Measurements from ENCODE around the gene SNTA1.
"Not testable (repeated sequence)": the region's sequence is repeated elsewhere in the genome, so short reads cannot be mapped to it uniquely, and the experiment has no call there.

The SNTA1 gene

DNA sequence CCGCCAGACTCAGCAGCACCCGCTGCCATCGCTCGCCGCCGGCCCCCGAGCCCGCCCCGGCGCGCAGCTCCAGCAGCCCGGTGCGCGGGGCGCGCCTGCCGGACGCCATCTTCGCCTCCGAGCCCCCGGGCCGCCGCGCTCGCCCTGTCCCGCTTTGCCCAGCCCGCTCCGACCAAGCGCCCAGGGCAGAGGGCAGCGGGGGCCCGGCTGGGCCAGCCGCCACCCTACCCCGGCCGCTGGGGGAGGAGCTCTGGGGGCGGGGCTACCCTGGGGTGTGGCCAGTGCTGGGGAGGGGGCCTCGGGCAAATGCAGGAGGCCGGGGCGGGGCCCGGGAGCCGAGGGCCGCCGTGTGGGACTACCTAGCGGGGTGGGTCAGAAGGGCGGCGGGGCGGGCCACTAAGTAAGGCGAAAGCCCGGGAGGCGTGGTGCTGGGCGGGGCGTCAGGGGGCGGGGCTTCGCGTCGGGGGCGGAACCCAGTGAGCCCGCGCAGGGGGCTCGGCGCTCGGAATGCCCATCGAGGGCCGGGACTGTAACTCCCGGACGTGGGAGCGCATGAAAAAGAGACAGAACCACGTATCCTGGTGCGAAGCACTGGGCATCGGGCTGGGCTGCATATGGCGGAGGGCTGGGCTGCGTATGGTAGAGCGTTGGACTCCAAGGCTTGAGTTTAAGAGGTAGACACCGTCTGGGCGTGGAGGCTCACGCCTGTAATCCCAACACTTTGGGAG lies at the start of gene SNTA1:
Gene SNTA1, minus strand, starts transcription at position 252 of the 728 bp plus-strand sequence. Its CDS starts 143 bp downstream, at position 109.
- peak; percentile 84 for DNase-seq (ENCODE audit: low read depth)

DNA sequence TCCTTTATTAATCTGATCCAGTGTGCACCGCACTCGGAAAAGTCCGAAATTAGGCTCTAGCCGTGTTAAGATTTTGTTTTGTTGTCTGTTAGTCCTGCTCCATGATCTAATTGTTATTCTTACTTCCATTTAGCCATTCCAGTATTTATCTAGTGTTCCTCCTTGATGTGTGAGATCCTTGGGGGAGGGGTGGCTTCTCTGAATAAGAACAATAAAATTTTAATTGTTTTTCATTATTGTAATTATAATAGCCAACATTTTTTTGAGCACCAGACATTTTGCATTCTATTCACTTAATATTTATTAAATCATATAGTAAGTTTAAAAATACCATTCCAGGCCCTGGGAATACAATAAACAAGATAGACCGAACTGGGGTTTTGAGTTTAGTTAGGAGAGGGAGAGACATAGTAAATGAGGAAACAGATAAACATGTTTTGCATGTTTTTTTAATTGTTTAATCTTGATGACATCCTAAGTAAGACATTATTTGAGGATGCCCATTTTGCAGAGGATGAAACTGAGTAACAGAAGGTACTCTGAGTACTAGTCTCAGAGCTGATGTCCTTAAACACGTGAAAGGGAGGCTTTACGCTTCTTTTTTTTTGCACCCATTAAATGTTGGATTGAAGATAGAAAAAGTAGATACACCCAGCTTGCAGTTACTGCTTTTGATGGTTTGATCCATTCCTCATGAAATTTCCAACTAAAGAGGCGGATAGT lies 47.5 kb upstream of the SNTA1 start:
- peak; percentile 13 for DNase-seq (ENCODE audit: low read depth)

DNA sequence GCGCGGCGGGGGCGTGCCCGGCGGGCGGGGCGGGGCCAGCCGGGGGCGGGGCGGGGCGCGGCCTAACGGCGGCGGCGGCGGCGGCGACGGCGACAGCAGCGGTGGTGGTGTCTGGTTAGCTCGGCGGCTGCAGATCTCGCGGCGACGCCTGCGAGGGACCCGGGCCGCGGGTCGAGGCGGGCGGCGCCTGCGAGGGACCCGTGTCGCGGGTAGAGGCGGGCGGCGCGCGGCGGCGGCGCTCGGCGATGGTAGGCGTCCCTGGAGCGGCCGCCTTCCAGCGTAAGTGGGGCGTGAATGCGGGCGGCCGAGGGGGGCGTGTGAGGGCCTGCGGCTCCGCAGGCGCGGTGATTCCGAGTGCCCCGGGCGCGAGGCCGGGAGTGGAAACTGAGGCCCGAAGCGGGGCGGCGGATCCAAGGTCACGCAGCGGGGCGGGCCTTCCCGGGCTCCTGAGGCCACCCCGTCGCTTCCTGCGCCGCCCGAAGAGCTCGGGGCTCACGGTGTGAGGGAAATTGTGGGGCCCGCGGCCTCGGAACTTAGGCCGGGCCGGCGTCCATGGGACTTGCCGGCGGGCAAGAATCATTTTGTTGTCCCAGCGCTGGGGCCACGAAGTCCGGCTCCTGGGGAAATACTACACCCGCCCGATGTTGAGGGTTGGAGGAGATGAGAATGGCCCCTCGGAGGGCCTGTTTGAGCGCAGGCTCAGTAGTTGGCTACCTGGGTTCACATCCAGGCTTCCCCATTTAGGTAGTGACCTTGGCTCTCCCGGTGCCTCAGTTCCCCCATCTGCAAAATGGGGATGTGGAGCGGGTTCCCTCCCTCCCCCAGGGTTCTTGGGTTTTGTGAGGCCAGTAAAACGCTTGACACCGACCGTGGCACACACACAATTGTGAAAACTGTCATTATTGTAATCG lies 46.7 kb upstream of the SNTA1 start, which contains the start of gene CBFA2T2:
Gene CBFA2T2, plus strand, starts transcription at position 74 of the 911 bp plus-strand sequence. Its CDS starts 172 bp downstream, at position 246.
- DNase-seq (ENCODE audit: low read depth) = no peak

DNA sequence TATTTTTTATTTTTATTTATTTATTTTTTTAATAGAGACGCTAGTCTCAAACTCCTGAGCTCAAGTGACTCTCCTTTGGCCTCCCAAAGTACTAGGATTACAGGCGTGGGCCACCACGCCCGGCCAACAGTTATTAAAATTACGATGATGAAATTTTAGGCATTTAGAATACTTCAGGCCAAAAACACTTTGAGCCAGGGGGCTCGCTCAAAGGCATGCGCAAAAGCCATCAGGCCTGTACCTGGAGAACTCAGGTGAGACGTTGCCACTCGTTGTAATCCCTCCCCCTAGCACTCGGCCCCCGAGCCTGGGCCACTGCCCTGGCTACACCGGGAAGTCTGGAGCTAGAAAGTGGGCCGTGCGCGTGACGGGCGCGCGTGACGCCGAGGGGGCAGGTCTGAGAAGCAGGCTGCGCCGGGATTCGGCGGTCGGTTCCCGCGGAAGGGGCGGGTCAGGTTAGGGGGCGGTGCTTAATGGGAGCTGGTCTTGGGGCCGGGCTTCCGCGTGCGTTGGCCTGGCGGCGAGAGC lies 46.0 kb upstream of the SNTA1 start:
- DNase-seq (ENCODE audit: low read depth) = peak; percentile 97

DNA sequence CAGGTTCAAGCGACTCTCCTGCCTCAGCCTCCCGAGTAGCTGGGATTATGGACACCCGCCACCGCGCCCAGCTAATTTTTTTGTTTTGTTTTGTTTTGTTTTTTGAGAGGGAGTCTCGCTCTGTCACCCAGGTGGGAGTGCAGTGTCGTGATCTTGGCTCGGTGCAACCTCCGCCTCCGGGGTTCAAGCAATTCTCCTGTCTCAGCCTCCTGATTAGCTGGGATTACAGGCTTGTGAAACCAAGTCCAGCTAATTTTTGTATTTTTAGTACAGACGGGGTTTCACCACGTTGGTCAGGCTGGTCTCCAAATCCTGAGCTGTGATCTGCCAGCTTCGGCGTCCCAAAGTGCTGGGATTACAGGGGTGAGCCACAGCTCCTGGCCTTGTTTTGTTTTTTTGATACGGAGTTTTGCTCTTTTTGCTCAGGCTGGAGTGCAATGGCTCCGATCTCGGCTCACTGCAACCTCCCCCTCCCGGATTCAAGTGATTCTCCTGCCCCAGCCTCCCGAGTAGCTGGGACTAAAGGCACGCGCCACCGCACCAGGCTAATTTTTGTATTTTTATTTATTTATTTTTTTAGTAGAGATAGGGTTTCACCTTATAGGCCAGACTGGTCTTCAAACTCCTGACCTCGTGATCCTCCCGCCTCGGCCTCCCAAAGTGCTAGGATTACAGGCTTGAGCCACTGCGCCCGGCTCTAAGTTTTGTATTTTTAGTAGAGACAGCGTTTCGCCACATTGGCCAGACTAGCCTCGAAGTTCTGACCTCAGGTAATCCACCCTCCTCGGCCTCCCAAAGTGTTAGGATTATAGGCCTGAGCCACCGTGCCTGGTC lies 45.3 kb upstream of the SNTA1 start:
- DNase-seq (ENCODE audit: low read depth) = not testable (repeated sequence)

DNA sequence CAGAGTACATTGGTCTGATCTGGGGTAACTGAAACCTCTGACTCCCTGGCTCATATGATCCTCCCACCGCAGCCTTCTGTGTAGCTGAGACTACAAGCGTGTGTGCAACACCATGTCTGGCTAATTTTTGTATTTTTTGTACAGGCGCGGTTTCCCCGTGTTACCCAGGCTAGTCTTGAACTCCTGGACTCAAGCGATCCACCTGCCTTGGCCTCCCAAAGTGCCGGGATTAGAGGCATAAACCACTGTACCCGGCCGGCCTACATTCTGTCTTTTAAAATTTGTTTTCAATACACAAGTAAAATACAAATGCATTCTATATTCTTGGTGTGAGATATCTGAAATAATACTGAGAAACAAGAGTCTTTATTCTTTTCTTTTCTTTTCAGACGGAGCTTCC lies 44.6 kb upstream of the SNTA1 start:
- DNase-seq (ENCODE audit: low read depth) = no peak

DNA sequence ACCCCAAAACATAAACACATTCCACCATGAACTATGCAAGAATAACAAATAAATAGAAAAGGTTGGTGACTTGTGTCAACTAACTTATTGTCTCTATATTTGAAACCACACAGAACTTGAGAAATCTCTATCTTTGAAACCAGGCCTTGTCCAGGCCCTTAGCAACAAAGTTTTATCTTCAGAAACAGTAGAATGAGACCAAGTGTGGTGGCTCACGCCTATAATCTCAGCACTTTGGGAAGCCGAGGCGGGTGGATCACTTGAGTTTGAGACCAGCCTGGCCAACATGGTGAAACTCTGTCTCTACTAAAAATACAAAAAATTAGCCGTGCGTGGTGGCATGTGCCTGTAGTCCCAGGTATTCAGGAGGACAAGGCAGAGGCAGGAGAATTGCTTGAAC lies 39.6 kb upstream of the SNTA1 start:
- DNase-seq (ENCODE audit: low read depth) = not testable (repeated sequence)

DNA sequence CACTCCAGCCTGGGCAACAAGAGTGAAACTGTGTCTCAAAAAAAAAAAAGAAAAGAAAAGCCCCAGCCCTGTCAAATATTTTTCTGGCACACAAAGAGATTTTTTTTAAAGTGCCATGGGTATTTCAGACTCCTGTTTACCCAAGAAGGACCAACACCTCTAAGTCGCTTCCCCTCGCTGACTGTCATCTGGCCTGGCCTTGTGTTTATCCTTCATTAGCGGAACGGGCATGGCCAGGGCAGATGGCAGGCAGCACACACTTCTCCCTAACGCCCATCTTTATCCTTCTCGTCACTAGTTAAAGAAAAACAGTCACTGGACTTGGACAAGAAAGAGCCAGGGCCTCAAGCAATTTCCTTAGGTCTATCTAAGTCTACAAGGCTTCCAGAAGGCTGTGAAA lies 39.0 kb upstream of the SNTA1 start:
- no peak for DNase-seq (ENCODE audit: low read depth)

DNA sequence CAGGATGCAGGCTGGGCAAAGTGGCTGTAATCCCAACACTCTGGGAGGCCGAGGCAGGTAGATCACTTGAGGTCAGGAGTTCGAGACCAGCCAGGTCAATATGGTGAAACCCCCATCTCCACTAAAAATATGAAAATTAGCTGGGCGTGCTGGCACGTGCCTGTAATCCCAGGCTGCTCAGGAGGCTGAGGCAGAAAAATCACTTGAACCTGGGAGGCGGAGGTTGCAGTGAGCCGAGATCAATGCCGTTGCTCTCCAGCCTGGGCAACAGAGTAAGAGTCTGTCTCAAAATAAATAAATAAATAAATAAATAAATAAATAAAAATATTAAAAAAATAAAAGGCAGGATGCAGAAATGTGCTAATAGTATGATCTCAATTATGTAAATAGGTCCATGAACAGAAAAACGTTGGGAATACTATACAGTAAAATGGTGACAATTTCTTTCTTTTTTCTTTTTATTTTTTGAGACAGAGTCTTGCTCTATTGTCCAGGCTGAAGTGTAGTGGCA lies 37.9 kb upstream of the SNTA1 start:
- DNase-seq (ENCODE audit: low read depth) = no peak

DNA sequence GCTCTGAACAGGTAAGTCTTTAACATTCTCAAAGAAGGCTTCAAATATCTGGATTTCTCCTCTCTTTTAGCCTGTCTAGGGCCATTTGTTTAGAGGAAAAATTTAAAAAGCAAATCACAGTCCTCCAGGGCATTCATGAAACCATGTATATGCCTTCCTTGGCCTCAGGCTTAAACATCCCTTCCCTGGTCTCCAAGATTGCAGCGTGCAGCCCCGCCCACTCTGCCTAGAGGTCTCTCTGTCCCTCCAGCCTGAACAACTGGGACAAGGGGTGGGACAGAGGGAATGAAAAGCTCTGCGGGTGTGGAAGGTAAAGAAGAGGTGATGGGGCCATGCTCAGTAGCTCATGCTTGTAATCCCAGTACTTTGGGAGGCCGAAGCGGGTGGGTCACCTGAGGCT lies 36.5 kb upstream of the SNTA1 start:
- DNase-seq (ENCODE audit: low read depth) = no peak

DNA sequence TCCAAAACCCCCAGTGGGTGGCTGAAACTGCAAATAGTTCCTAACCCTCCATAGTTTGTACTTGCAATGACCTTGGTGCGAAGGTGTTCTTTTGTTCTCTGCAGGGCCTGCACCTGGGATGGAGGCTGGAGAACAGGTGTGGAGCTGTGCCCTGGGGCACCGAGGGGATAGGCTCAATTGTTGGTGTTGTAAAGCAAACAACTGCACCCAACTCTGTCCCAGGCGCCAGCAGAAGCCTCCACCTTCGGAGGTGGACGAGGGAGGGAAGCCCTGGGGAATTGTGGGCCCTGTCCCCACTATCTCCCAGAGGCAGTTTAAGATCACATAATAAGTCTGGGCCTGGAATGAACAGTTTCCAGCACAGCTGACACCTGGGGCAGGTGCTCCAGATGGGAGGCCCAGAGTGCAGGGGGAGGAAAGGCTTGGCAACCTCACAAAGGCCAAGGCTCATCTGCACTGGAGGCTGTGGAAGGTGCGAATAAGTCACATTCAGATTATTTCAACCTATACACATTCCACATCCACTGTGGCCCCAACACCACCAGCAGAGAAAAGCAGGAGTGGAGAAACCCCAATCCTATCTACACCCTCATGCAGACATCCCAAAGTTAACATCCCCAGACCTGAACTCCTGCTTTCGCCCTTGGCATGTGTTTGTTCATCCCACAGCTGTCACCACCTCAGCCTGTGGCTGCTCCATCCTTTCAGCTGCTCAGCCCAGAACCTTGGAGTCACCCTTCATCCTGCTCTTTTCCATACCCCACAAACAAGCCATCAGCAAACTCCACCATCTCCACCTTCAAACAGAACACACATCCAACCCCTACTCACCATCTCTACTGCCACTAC lies 34.0 kb upstream of the SNTA1 start:
- DNase-seq (ENCODE audit: low read depth) = no peak

DNA sequence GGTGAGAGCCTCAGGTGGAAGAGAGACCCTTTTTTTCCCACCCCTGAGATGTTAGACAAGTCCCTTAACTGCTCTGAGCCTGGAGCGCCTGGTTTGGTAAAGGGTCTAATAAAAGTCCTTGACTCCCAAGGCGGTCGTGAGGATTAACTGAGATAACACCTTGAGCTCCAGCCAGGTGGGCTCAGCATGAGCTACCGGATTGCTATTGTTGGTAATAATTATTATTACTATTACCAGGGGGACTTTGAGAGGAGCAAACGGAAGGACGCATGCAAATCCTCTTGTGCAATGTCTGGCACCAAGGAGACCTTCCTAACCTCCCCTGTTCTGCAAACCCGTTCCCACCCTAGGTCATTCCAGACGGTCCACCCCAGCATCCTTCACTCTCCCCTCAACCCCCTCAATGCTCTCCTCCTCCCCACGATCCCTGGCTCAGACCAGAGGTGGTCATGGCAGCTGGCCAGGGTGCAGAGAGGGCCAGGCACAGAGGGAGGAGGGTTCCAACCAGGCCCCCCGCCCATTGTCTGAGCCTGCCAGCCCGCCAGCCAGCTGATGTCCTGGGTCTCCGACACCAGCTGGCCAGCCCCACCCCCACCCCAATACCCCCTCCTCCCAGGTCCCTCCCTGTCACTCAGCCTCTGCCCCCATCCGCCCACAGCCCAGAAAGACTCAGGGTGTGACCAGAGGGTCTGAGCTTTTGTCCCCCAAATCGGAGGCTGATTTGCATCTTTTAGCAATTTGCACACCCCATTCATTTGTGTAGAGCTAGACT lies 32.0 kb upstream of the SNTA1 start:
- no peak for DNase-seq (ENCODE audit: low read depth)

DNA sequence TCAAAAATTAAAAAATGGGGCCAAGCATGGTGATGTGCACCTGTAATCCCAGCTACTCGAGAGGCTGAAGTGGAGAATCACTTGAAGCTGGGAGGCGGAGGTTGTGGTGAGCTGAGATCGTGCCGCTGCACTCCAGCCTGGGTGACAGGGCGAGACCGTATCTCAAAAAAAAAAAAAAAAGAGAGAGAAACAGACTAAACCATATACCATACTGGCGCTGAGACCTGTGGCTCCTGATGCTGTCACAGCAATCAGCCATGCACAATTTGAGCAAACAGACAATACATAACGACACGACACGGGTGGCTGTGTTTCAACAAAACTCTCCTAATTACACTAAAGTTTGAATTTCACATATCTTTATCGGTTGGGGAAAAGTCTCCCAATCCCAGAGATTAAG lies 31.4 kb upstream of the SNTA1 start:
- DNase-seq (ENCODE audit: low read depth) = no peak

DNA sequence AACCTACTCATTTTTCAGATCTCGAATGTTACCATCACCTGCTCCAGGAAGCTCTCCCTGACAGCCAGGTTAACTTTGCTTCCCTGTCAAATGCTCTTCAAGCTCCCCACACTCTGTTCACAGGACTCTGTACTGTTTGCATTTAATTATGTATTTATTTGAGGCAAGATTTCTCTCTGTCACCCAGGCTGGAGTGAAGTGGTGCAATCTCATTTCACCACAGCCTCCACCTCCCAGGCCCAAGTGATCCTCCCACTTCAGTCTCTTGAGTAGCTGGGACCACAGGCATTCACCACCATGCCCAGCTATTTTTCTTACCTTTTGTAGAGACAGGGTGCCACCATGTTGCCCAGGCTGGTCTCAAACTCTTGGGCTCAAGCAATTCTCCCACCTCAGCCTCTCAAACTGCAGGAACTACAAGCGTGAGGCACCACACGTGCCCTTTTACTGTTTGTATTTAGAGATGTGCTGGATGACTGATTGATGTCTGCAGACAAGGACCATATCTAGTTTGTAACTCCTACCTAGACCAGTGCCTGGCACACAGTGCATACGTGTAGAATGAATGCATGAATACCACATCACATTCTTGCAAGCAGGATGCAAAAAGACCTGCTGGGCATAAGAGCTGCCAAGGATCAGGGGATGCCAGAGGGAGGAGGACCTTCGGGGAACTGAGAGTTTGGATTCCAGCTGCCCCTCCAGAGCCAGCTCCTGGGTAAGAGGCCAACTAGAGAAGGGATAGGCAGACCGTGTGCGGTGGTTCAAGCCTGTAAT lies 30.7 kb upstream of the SNTA1 start:
- no peak for DNase-seq (ENCODE audit: low read depth)

DNA sequence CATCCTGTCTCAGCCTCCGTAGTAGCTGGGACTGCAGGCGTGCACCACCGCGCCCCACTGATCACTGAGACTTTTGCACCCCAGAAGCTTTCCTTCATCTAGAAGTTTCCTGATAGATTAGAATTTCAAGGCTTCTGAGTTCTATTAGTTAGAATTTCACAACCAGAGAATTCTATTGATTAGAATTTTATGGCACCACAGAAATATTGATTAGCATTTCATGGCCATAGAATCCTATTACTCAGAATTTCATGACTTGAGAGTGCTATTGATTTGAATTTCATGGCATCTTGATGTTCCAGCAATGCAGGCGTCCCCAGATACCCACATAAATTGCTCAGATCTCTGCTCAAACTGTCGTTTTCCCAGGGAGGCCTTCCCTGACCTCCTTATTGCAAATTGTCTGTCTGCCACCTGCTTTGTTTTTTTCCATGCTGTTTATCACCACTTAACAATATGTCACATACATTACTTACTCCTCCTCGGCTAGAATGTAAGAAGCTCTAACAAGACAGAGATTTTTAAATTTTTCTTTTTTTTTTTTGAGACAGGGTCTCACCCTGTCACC lies 29.4 kb upstream of the SNTA1 start:
- DNase-seq (ENCODE audit: low read depth) = no peak

DNA sequence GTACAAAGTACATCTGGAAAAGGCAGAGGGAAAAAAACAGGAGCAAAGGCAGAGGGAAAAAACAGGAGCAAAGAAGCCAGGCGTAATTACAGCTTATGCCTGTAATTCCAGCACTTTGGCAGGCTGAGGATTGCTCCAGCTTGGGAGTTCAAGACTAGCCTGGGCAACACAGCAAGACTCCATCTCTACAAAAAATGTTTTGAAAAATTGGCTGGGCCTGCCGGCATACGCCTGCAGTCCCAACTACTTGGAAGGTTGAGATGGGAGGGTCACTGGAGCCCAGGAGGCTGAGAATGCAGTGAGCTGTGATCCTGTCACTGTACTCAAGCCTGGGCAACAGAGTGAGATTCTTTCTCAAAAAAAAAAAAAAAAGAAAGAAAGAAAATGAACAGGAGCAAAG lies 27.3 kb upstream of the SNTA1 start:
- DNase-seq (ENCODE audit: low read depth) = no peak

DNA sequence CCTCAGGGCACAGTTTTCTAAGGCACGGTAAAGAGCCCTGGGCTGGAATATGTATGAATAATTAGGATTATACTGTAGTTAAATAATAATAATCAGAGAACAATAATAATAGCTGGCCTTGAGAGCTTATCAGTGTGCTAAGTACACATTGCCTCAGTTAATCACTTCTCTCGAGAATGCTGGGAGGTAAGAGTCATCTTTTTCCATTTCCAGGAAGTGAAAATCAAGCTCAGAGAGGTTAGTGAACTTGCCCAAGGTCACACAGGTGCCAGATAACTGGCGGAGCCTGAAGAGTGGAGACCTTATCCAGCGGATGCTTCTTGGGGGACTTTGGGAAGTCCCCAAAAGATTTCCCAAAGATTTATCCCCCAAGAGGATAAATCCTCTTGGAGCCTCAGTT lies 26.9 kb upstream of the SNTA1 start:
- DNase-seq (ENCODE audit: low read depth) = no peak

DNA sequence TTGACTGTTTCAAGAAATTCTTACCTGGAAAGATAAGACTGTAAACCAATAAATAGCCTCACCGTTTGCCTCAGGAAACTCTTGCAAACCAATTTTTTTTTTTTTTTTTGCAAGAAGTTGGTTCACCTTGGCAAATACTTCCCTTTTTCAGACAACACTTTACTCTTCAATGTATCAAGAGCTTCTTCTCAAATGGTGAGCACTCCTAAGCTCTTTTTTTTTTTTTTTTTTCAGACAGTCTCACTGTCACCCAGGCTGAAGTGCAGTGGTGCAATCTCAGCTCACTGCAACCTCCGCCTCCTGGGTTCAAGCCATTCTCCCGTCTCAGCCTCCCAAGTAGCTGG lies 22.7 kb upstream of the SNTA1 start:
- DNase-seq (ENCODE audit: low read depth) = no peak
